Measurements from ENCODE around the gene ZNF362. TPM values are rescaled to one million over a fixed set of nuclear protein-coding genes. Genes with fewer than 3 reads are reported as not detected.

Gene ZNF362
- total RNA-seq, 4 donors from 2014 or later: 3.6 to 18.9 (median 13.7) TPM

GRCh38 chr1:33348676-33349080 lies 92.4 kb downstream of the ZNF362 start:
- Histone ChIP-seq H3K4me1 (peaks cover 31 to 68% (median 38%) of the 10 kb centered on the region in 3 donors), H3K36me3 (peaks cover 0 to 12% (median 0%) of the 10 kb centered on the region in 3 donors), H3K27me3 (no peaks in the 10 kb centered on the region), H3K27ac (peak overlapping the region; percentile 89 to 99 (median 96)), H3K4me3 (peak overlapping the region; percentile 57 to 96 (median 78)), H3K9me3 (no peaks in the 10 kb centered on the region)
- TF ChIP-seq, protein P1, sequence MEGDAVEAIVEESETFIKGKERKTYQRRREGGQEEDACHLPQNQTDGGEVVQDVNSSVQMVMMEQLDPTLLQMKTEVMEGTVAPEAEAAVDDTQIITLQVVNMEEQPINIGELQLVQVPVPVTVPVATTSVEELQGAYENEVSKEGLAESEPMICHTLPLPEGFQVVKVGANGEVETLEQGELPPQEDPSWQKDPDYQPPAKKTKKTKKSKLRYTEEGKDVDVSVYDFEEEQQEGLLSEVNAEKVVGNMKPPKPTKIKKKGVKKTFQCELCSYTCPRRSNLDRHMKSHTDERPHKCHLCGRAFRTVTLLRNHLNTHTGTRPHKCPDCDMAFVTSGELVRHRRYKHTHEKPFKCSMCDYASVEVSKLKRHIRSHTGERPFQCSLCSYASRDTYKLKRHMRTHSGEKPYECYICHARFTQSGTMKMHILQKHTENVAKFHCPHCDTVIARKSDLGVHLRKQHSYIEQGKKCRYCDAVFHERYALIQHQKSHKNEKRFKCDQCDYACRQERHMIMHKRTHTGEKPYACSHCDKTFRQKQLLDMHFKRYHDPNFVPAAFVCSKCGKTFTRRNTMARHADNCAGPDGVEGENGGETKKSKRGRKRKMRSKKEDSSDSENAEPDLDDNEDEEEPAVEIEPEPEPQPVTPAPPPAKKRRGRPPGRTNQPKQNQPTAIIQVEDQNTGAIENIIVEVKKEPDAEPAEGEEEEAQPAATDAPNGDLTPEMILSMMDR (IDR thresholded peaks at IDR 0.05): no peak
- no peak for TF ChIP-seq POLR2A (IDR thresholded peaks at IDR 0.05)
- intact Hi-C loops (cut with DNase I): no loop called here
- 1 to 2% methylated on average over 11 of the region's 11 CpGs for WGBS, 2 donors
- DNase-seq: no peak

DNA sequence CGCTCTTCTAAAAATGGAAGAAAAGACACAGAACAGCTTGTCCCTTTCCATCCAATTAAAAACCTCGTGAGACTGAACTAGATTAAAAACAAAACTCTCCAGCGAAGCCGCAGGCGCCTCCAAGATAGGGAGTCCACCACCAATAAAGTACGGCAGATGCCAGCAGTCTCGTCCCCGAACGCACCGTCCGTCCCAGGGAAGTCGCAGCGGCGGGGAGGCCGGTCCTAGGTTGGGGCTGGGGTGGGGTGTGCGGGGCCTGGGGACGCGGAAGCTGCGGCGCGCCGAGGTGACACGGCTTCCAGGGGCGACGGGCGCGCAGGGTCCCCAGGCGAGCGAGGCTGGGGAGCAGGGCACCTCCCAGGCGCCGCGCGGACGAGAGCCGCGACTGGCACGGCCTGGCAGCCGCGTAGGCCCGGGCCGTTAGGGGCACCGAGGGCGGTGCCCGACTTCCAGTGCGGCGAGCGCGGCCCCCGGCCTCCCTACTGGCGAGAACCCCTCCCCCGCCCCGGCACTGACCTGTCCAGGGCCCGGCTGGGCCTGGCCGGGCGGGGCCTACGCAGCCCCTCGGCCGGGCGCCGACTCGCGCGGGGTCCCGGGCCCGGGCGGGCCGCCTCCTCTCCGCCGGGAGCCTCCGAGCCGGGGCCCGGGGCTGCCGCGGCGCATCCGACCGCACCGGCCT lies 92.9 kb downstream of the ZNF362 start:
- WGBS, 2 donors: 0 to 1% methylated on average over 6 to 7 of the region's 78 CpGs
- DNase-seq: no peak

GRCh38 chr1:33349778-33350610 lies 93.7 kb downstream of the ZNF362 start:
- Histone ChIP-seq H3K27ac (peak overlapping the region; percentile 87 to 99 (median 96)), H3K4me1 (peaks cover 18 to 55% (median 26%) of the 10 kb centered on the region in 3 donors)
- WGBS, 2 donors: 0% methylated on average over 16 to 18 of the region's 104 CpGs

More for the DNA sequence above, 92.9 kb downstream of the ZNF362 start:
- Histone ChIP-seq H3K9me3 (no peaks in the 10 kb centered on the region), H3K36me3 (peaks cover 0 to 12% (median 0%) of the 10 kb centered on the region in 3 donors), H3K27me3 (no peaks in the 10 kb centered on the region), H3K4me1 (peaks cover 25 to 63% (median 34%) of the 10 kb centered on the region in 3 donors), H3K4me3 (peak overlapping the region; percentile 57 to 96 (median 78)), H3K27ac (peak overlapping the region; percentile 89 to 99 (median 96))
- intact Hi-C loops (cut with DNase I): no loop called here
- TF ChIP-seq POLR2A (IDR thresholded peaks at IDR 0.05): peak in 1 of 4 donors; percentile 25
- TF ChIP-seq, protein P1 (IDR thresholded peaks at IDR 0.05): no peak

More at GRCh38 chr1:33349778-33350610, 93.7 kb downstream of the ZNF362 start:
- peaks cover 0 to 14% (median 0%) of the 10 kb centered on the region in 3 donors for H3K36me3 ChIP-seq
- H3K27me3 ChIP-seq: no peaks in the 10 kb centered on the region
- H3K4me3 ChIP-seq: peak overlapping the region; percentile 58 to 96 (median 78)
- H3K9me3 ChIP-seq: no peaks in the 10 kb centered on the region
- DNase-seq: no peak
- TF ChIP-seq, protein P1 (IDR thresholded peaks at IDR 0.05): peak in 1 of 6 experiments; percentile 10
- peak in 2 of 4 donors; percentile 46 to 75 for TF ChIP-seq POLR2A (IDR thresholded peaks at IDR 0.05)
- intact Hi-C loops (cut with DNase I): no loop called here

Small RNAs within 50 kb of the gene (small RNA-seq; reads per million reads assigned to genes)
- 0 reads per million in 4 donors for gene RN7SKP16

Other genes starting within 250 kb of the ZNF362 start
- gene AK2, start 219.6 kb upstream of the ZNF362 start, total RNA-seq: 100 to 1,000 TPM; 126 to 167 (median 151) TPM
- 1 to 10 TPM in 1 of 4 donors, under 1 TPM in 3; 0.27 to 1.5 (median 0.61) TPM for gene AZIN2, start 175.3 kb upstream of the ZNF362 start, total RNA-seq
- gene TRIM62, start 74.4 kb upstream of the ZNF362 start, total RNA-seq: 10 to 100 TPM in 1 of 4 donors, 1 to 10 TPM in 3; 5.4 to 17.7 (median 8.0) TPM
- gene A3GALT2, start 64.6 kb downstream of the ZNF362 start, total RNA-seq: not detected
- 10 to 100 TPM; 27.4 to 92.1 (median 50.6) TPM for gene PHC2, start 174.6 kb downstream of the ZNF362 start, total RNA-seq
- gene ZSCAN20, start 216.2 kb downstream of the ZNF362 start, total RNA-seq: 1 to 10 TPM; 2.1 to 6.1 (median 4.0) TPM